Measurements from ENCODE around the gene DUOXA1.
"Not testable (repeated sequence)": the region's sequence is repeated elsewhere in the genome, so short reads cannot be mapped to it uniquely, and the experiment has no call there.

The DUOXA1 gene

GRCh38 chr15:45150997-45151396, 21.3 kb upstream of the DUOXA1 start:
- no peak for DNase-seq (ENCODE audit: low spot score)

DNA sequence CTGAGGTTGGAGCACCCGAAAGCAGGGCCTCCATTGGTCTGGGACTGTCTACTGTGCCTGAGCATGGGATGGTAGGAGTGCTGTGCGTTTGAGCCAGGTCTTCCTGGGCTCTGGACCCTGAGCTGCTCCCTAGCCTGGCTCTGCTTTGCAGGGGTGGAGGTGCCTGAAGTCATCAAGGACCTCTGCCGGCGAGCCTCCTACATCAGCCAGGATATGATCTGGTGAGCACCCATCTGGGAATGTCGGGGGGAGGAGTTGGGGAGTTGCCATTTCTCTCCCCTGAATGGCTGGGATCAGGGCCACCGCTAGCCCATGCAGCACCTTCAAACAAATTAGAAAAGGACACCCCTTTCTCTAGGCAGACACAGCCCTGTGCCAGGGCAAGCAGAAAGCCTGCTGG, 20.8 kb upstream of the DUOXA1 start:
- no peak for DNase-seq (ENCODE audit: low spot score)

DNA sequence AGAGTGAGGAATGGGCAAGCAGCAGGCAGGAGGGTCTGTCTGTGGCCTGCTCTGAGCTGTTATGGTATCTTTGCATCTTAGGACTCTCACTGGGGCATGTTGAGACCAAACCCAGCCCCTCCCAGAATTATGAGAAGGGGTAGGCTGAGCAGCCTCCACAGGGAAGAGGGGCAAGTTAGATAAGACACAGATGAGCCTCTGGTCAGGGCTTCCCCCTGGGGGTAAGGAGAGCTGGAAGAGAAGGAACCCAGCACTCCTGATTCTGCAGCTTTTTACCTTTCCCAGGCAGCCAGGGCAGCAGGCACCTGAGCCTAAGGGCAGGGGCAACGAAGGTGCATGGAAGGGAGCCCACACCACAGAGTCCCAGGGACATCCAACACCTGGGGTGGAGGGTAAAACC, 19.4 kb upstream of the DUOXA1 start:
- DNase-seq (ENCODE audit: low spot score): no peak

DNA sequence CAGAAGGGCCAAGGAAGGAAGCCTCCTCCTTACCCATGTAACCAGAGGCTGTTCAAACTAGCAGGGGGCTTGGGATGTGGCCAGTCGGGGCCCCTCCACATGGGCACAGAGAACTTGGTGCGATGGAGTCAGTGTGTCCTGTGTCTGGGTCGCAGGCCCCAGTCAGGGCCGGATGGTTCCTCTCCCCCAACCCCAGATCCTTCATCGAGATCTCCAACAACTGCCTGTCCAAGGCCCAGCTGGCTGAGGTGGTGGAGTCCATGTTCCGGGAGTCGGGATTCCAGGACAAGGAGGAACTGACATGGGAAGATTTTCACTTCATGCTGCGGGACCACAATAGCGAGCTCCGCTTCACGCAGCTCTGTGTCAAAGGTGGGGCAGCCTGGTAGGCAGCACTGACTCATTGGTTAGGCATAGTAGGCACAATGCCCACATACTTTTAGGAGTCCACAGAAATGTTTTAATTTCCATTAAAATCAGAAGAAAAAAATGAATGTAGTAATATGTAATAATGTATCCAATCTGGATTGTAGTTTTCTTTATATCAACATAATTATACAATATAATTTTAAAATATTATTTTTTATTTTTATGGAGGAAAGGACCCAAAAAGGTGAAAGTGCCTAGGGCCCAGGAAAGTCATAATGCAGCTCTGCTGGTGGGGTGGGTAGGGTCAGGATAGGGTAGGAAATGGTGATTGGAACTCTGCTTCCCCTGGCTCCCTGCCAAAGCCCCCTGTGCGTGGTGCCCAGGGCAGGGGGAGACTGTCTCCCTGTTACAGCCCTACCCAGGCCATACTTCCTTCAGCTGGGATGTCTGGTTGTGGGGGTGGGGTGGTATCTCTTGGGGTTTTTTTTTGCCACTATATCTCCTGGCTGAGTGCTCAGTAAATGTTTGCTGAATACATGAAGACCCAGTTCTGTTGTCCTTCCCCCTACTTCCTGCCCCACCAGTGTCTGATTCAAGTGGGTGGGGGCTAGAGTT, 18.7 kb upstream of the DUOXA1 start:
- DNase-seq (ENCODE audit: low spot score): no peak

GRCh38 chr15:45147606-45148005, 17.9 kb upstream of the DUOXA1 start:
- DNase-seq (ENCODE audit: low spot score): no peak

DNA sequence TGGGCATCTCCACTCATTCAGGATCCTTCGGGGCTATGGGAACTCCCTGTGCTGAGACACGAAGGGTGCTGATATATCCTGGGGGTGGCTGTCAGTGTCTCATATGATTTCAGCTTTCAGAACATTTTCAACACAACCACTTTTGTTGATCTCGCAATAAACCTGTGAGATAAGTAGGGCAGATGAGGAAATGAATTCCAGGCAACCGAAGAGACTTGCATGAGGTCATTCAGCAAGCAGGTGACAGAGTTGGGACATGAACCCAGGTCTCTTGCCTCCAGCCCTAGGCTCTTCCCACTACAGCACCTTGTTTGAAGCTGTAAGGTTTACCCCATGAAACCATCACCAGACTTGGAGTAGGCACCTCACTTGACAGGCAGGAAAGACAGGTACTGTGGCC, 16.7 kb upstream of the DUOXA1 start:
- DNase-seq (ENCODE audit: low spot score): no peak

- DNase-seq (ENCODE audit: low spot score): no peak
These were observed 15.1 kb upstream of the DUOXA1 start for GRCh38 chr15:45144775-45145174.

DNA sequence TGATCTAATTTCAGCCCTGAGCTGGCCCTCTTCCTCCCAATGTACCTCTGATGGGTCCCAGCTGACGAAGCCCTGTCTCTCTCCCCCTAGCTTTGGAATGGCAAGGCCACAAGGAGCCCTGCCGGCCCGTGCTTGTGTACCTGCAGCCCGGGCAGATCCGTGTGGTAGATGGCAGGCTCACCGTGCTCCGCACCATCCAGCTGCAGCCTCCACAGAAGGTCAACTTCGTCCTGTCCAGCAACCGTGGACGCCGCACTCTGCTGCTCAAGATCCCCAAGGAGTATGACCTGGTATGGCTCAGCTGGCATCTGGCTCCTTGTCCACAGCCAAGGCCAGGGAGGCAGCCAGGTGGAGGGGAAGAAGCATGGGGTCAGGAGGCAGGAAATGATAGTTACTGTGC, 14.3 kb upstream of the DUOXA1 start:
- no peak for DNase-seq (ENCODE audit: low spot score)

GRCh38 chr15:45143056-45143455, 13.4 kb upstream of the DUOXA1 start:
- DNase-seq (ENCODE audit: low spot score): no peak

DNA sequence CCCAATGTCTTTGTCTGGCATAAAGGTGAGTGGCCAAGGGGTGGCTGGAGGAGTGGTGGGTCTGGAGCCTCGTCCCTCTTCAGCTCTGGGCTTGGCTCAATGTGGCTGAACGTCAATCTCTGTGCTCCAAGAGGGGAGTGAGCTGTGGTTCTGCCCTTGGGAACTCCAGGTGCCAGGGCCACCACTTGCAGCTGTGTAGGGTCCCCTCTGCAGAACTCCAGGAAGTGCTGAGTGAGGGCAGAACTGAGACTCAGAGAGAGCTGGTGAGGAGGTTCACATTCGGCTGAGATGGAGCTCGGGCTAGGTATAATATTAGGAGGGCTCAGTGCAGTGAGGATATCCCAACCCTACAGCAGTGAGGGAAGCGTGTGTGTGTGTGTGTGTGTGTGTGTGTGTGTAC, 11.7 kb upstream of the DUOXA1 start:
- no peak for DNase-seq (ENCODE audit: low spot score)

DNA sequence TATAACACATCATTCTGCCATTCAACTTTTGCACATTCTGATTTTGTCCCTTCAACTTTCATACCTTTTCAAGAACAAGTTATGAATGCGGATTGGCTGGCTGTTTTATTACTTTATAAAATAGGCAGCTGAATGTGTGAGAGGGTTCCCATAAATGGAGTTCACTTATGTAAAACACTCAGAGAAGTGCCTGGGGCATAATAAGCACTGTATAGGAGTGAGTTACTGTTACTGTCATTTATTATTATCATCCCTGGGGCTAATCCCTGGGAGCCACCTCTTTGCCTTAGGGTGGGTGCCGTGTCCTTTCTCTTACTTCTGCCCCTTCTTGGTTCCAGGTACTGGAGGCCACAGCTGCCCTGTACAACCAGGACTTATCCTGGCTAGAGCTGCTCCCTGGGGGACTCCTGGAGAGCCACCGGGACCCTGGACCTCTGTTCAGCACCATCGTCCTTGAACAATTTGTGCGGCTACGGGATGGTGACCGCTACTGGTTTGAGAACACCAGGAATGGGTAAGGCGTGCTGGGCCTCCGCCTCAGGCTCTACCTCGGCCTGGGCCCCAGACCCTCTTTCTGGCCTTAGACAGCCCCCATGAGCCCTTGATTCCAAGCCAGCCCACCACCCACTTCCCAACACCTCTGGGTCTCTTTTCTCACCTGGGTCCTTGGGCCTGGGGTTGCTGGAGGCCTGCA, 11.0 kb upstream of the DUOXA1 start:
- no peak for DNase-seq (ENCODE audit: low spot score)

DNA sequence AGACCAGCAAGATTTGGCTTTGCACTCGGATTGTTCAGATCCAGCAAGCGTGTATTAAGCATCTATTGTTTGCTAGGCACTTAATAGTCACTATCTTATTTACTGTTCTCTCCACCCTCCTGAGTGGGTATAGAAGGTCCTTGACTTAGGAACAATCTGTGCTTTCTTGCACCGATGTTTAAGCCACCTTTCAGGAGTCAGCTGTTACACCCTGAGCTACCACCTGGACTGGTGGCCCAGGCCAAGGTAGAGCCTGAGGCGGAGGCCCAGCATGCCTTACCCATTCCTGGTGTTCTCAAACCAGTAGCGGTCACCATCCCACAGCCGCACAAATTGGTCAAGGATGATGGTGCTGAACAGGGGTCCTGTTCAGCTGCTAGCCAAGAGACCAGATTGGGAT, 10.1 kb upstream of the DUOXA1 start:
- DNase-seq (ENCODE audit: low spot score): no peak

DNA sequence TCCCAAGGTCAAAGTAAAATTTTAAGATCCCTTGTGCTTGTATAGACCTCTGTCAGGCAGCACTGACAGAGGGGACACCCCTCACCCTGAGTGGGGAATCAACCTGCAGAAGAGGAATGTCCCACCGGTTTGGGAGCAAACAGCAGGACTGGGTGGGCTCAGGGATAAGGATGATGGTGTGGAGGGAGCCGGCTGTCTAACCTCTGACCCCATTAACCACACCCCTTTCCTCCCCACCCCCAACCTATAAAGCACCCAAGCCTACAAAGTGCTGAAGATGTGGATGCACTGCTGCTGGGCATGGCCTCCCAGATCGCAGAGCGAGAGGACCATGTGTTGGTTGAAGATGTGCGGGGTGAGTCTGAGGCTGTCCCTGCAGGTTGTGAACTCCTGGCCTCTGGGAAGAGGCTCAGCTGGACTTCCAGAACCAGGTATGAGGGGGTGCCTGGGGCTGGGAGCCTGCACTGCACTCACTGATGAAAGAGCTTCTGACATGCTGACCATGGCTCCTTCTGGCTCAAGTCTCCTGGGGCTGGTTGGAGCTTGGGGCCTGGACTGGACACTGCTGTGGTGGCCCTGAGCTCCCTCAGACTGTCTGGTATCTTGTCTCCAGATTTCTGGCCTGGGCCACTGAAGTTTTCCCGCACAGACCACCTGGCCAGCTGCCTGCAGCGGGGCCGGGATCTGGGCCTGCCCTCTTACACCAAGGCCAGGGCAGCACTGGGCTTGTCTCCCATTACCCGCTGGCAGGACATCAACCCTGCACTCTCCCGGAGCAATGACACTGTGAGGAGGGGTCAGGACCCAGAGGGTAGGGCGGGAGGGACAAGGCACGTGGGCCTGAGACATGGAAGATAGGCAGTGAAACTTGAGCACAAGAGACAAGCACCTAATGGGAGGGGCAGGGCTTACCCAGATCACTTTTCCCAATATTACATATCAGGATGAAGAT, 9.4 kb upstream of the DUOXA1 start:
- DNase-seq (ENCODE audit: low spot score): no peak

- DNase-seq (ENCODE audit: low spot score): no peak
These were observed 8.0 kb upstream of the DUOXA1 start for GRCh38 chr15:45137703-45138102.

GRCh38 chr15:45136378-45136764, 6.7 kb upstream of the DUOXA1 start:
- no peak for DNase-seq (ENCODE audit: low spot score)

DNA sequence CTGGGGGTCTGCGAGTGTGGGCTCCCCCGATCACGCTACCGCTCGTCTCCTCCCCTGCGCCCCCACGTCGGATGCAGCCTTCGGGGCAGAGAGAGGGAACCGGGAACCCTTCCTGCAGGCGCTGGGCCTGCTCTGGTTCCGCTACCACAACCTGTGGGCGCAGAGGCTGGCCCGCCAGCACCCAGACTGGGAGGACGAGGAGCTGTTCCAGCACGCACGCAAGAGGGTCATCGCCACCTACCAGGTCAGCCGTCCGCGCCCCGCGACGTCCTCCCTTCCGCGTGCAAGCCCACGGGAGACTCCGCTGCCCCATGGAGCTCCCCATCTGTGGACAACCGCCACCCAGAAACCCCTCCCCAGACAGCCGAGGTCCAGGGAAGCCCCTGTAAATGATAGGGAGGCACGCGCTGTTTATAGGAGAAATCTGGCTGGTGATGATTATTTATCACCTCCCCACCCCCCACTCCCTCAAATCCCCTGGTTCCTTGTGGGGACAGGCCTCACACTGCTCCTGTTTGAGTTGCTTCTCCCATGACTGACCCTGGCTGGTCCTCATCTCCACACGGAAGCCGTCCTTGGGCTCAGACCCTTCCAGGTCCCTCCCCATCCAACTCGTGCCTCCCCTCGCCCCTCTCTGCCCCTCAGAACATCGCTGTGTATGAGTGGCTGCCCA, 6.2 kb upstream of the DUOXA1 start:
- DNase-seq (ENCODE audit: low spot score): not testable (repeated sequence)

GRCh38 chr15:45134682-45135604, 5.3 kb upstream of the DUOXA1 start:
- no peak for DNase-seq (ENCODE audit: low spot score)

- no peak for DNase-seq (ENCODE audit: low spot score)
These were observed 4.4 kb upstream of the DUOXA1 start for GRCh38 chr15:45134046-45134445.

DNA sequence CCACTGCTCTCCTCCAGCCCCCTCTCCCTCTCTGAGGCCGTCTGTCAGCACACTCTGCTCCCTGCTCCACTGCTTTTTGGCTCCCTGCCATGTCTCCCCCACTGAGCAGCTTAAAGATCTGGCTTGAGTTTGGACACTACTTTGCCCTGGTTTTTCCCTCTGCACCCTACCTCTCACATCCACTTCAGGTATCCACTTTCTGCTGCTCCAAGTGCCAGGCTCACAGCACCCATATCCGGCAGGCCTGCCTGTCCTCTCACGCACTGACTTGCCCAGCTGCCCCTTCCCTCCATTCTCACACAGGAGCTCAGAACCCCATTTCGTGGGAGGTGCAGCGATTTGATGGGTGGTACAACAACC, 3.9 kb upstream of the DUOXA1 start:
- DNase-seq (ENCODE audit: low spot score): no peak

DNA sequence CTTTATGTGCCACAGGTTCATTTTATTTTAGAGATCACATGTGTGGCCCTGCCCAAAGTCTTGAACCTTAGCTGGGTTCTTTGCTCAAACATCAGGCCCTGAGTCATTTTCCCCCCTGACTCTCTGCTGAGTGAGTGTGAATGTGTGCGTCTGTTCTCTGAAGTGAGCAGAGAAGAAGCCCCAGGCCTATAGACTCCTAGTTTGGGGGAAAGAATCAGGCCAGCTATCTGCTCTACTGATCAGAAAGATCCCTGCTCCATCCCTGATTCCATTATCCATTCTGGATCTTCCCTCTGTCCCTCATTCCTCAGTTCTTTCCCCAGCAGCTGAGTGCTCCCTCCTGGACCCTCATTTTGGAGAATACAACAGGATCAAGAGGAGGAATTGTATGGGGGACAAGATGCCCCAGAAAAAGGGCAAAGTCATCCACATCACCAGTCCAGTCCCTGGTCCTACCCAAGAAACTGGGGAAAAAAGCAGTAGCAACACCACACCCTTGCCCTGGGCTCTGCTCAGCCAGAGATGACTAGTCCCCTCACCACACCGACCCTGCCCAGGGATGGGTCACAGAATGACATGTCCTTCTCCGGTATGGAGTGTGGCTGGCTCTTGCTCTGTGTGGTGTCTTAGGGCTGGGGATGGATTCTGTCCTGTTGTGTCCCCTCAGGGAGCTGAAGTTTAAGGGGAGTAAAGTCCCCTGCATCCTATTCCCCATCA, 3.3 kb upstream of the DUOXA1 start:
- DNase-seq (ENCODE audit: low spot score): no peak

All from activated CD4-positive, alpha-beta T cell treated with anti-CD3 and anti-CD28 coated beads, Interleukin-2, Interleukin-4, amounts not matched to agents 100 ng/mL and 50 ng/mL, durations not matched to agents 16 hours and 8 hours (primary cell).